GM19455 (cell line): ENCODE measurements around the gene KNCN.

Source experiments
- ATAC-seq: cut with Tn5 transposase; IDR thresholded peaks from one replicate; pipeline ENCODE4 v1.9.1; 2021; ENCODE audit not compliant: unreplicated experiment

KNCN gene

DNA sequence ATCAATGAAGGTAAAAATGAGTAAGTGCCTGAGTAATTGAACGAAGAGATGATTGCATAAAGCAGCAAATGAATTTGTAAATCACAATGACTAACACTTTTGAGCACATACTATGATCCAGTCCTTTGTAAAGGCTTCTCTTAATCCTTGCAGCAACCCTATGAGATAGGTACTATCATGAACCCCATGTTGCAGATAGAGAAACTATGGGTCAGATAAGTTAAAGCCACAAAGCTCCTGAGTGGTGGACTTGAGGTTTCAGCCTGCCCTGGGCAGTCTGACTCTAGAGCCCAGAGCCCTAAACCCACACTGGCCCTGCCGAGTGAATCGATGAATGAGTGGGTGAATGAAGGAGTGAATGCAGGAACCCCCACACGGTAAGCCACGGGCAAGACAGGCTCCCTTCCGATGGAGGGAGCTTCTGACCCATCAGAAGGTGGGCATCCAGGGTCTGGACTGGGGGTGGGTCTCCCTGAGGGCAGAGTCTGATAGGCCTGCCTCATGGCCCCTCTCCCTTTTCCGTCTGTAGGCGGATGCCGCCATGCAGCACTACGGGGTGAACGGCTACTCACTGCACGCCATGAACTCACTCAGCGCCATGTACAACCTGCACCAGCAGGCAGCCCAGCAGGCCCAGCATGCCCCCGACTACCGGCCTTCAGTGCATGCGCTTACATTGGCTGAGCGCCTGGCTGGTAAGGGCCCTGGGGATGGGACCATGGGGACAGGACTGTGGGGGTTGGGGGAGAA lies 44.8 kb downstream of the KNCN start:
- ATAC-seq = no peak

DNA sequence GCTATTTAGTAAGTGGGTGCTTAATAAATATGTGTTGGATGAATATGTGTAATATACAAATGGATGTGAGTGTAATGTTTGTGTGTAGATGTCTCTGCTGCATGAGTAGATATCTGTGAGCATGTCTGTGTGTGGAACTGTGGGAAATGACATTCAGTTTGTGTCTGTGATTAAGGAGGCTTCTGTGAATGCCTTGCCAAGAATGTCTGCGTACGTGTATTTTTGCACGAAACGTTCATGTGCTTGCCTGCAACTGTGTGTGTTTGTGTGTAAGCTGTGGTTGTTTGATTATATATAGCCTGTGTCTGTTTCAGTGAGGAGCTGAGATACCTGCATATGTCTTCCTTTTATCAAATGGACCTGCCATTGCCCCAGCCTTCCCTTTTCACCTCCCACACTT lies 48.0 kb downstream of the KNCN start:
- ATAC-seq = no peak

DNA sequence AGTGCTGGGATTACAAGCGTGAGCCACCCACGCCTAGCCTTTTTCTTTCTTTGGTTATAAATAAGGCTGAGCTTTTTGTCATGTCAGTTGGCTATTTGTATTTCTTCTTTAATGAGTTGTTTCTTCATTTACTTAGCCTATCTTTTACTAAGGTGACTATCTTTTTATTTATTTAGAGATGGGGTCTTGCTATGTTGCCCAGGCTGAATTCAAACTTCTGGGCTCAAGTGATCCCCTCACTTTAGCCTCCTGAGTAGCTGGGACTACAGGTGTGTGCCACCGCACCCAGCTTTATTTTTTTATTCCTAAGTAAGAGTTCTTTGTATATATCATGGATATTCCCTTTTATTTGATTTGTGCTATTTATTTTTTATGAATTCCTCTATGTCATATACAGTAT lies 49.9 kb downstream of the KNCN start:
- ATAC-seq = no peak

DNA sequence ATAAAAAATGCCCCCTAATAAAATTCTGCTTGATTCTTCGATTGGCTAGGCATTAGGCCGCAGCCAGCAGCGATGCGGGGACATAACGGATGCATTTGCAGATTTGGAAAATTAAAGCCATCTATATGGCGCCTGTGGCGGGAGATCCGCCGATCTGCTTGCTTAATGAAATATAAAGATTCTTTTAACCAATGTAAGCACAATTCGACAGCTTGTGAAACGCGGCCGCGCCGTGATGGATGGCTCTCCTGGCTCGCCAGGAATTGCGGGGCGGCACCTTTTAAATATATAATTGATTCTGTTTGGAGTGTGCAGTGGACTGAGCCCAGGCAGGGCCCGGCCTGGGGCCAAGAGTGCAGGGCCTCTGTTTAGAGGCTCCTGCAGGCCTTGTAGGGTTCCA lies 53.8 kb downstream of the KNCN start:
- no peak for ATAC-seq

DNA sequence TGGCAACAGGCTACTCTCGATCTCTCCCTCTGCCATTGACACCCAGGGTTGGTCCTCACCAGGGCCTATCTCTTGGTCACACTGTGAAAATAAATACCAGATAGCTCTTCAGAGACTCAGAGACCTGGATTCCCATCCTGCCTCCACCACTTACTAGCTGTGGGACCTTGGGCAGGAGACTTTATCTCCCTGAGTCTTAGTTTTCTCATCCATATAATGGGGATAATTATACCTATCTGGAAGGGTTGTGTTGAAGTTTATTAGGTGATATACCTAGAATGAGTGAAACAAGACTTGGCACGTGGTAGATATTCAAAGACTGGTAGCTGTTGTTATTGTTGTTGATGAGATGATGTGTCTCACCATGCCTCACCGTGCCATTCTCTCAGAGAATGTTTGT lies 54.4 kb downstream of the KNCN start:
- ATAC-seq = no peak

DNA sequence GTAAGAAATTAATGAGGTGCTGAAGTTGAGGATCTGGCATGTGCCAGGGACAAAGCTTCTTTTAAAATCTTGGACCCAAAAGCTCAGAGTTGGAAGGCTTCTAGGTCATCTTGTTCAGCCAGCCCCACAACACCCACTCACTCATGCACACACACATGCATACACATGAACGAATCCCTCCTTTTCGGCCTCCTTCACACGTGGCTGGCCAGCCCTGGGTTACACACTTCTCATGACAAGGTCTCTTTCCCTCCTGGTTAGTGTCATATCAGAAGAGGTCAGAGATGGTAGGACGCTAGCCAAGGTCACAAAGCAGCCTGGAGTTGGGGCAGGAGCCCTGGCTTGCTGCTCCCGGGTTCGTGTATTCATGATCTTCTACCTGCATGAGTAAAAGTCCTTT lies 54.9 kb downstream of the KNCN start:
- ATAC-seq = no peak

DNA sequence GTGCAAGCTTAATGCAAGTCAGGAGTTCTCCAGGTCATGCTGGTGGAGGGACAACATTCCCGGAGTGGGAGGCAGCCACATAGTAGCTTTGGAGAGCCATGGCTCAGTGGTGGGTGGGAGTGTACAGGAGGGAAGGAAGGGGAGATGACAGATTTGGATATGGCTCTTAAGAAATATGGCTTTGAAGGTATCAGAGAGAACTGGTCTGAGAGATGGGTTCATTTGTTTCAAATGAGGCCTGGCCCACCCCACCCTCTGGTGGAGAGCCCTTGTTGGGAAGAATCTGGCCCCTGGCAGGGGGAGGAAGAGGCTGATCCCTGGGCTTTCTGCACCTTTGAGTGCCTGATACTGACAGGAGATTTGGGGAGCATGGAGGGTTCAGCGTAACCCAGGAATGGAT lies 55.7 kb downstream of the KNCN start:
- ATAC-seq = no peak
